ENCODE results near the gene OVAAL.

OVAAL gene

DNA sequence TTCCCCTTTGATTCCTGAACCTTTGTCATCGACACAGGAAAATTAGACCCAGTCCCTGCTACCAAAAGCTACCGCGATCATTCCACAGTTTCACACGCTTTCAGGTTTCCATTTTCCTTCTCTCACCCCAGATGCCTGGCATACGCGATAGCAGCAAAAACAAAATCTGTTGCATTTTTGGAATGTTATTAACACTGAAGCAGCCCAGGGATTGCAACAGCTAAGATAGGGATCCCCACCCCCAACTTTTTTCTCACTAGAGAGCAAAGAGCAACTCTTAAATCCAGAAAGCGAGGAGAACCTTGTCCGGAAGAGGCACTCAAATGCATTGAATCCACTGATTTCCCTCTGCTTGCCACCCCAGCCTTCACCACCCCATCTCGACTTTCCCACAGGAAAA lies 8.9 kb downstream of the OVAAL start:
- TF ChIP-seq, protein P1, sequence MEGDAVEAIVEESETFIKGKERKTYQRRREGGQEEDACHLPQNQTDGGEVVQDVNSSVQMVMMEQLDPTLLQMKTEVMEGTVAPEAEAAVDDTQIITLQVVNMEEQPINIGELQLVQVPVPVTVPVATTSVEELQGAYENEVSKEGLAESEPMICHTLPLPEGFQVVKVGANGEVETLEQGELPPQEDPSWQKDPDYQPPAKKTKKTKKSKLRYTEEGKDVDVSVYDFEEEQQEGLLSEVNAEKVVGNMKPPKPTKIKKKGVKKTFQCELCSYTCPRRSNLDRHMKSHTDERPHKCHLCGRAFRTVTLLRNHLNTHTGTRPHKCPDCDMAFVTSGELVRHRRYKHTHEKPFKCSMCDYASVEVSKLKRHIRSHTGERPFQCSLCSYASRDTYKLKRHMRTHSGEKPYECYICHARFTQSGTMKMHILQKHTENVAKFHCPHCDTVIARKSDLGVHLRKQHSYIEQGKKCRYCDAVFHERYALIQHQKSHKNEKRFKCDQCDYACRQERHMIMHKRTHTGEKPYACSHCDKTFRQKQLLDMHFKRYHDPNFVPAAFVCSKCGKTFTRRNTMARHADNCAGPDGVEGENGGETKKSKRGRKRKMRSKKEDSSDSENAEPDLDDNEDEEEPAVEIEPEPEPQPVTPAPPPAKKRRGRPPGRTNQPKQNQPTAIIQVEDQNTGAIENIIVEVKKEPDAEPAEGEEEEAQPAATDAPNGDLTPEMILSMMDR (IDR thresholded peaks at IDR 0.05; ENCODE audit: low read length, missing control alignments): no peak
- DNase-seq (ENCODE audit: low read depth): no peak
- no peak overlapping the region for H3K4me3 ChIP-seq (replicated peaks; ENCODE audit: low read depth, low read length)

DNA sequence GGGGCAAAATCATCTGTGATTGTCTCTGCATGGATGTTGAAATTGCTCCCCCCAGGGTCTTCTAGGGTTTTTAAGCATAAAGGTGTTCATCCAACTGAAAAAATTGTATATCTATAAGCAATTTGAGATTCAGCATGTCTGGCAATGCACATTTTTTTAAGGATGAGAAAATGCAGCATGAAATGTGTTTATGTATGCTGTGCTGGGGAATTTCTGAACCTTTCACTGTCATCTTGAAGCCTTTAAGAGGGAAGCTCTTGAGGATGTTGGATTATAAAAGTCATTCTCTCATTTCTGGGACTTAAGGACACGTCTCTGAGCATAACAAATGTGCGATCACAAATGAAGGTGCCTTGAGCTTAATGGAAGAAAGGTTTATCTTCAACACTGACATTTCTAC lies 9.4 kb downstream of the OVAAL start:
- no peak overlapping the region for H3K4me3 ChIP-seq (replicated peaks; ENCODE audit: low read depth, low read length)
- TF ChIP-seq, protein P1 (IDR thresholded peaks at IDR 0.05; ENCODE audit: low read length, missing control alignments): no peak

DNA sequence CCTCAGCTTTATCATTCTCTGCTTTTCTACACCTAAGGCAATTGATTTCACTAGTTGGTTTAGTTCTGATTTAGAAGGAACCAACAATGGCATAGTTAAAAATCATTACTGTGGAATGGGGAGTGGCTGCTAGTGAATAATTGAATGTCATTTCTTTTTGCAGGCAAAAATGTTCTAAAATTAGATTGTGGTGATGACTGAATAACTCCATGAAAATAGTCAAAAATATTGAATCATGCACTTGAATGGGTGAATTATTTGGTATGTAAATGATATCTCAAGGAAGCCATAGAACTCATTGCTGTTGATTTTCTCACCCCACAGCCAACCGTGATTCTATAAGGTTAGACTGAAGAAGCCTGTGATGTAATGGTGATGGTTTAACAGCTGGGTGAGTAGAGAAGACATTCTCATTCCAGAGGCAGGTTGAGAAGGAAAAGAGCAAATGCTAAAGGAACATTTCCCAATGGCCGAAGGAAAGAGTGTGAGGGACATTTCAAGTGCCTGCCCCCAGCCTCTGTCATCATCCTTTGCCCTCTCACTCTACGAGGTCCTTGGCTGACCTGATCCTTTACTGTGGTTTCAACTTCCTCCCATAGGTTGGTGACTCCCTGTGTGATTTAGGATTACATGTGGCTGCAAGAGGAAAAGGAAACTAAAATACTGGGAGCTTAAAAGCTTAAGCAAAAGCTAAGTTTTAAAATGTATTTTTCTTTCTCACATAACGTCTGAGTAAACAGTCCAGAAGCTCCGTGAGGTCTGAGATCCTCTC lies 12.5 kb downstream of the OVAAL start:
- DNase-seq (ENCODE audit: low read depth): no peak
- TF ChIP-seq, protein P1 (IDR thresholded peaks at IDR 0.05; ENCODE audit: low read length, missing control alignments): no peak
- no peak overlapping the region for H3K4me3 ChIP-seq (replicated peaks; ENCODE audit: low read depth, low read length)

More for the DNA sequence above, 9.4 kb downstream of the OVAAL start:
- DNase-seq (ENCODE audit: low read depth): no peak

DNA sequence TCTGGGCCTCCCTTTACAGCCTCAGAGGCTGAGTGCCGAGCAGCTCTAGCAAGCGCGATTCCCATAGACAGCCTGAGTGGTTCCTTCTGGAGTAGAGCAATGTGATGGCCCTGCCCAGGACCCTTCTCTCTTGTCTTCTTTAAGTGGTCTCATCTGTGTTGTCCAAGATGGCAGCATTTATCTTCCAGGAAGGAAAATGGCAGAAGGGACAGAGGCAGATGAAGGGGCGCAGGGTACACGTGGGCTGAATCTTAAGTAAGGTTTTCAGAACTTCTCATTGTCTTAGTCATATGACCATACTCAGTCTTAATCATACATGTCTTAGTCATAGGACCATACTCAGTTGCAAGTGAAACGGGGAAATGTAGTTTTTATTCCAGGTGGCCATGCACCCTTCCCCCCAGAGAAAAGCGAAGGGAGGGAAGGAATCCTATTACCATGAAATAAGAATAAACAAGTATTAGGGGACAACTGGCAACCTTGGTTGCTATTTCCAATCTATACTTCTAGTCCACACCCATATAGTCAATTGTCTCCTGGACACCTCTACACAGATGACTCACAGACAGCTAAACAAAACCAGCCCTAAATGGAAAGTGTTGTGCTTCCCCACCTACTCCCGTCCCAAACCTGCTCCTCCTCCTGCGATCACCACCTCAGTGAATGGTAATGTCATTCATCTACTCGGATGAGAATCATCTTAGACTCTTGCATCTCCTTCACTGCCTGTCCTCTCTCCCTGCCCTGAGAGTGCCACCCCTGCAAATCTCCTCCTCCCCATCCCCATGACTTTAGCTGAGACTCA lies 13.3 kb downstream of the OVAAL start:
- no peak overlapping the region for H3K4me3 ChIP-seq (replicated peaks; ENCODE audit: low read depth, low read length)
- no peak for DNase-seq (ENCODE audit: low read depth)
- TF ChIP-seq, protein P1 (IDR thresholded peaks at IDR 0.05; ENCODE audit: low read length, missing control alignments): no peak

DNA sequence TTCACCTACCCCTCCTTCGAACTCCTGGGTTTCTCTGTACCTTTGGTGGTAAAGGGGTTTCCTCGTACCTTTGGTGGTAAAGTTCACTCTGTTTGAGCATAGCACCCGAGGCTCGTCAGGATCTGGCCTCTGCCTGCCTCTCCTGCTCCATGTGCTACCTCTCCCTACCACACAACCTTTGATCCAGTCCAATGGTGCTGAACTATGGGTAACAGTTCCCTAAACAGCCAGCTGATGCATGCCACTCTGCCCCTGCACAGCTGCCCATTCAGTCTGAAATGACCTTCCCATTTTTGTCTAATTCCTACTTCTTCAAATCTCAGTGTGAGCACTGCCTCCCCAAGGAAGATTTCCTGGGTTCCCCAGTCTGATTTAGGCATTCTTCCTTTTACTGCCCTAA lies 14.0 kb downstream of the OVAAL start:
- H3K4me3 ChIP-seq (replicated peaks; ENCODE audit: low read depth, low read length): no peak overlapping the region
- DNase-seq (ENCODE audit: low read depth): no peak
- TF ChIP-seq, protein P1 (IDR thresholded peaks at IDR 0.05; ENCODE audit: low read length, missing control alignments): no peak

DNA sequence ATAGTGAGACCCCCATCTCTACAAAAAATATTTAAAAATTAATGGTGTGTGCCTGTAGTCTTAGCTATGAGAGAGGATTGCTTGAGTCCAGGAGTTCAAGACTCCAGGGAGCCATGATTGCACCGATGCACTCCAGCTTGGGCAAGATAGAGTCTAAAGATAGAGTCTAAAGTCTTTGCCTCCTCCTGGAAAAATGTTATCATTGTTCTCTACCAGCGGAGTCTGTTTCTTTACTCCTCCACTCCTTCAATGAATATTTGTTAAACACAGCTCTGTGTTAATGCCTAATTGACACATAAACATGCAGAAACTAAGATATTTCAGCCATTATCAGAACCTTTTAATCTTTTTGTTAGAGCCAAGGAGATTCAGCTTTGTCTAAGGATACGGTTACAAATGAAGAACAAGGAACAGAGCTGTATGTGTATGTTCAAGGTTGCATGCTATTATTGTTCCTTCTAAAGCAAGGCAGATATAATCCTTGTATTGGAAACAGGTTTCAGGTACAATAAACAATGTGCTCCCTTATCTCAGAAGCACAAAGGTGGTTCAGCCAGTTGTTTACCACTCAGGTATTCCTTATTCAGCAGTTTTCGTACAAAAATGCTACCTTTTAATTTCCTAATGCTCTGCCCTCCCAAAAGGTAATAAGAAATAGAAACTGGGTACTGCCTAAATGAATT lies 15.4 kb downstream of the OVAAL start:
- DNase-seq (ENCODE audit: low read depth): no peak
- H3K4me3 ChIP-seq (replicated peaks; ENCODE audit: low read depth, low read length): no peak overlapping the region
- TF ChIP-seq, protein P1 (IDR thresholded peaks at IDR 0.05; ENCODE audit: low read length, missing control alignments): no peak

All from fibroblast of pulmonary artery (primary cell).